Measurements from ENCODE around the gene ANKRD29.
A peak's percentile ranks its signal among the peaks of the same experiment; 100 is the strongest.
"Not testable (repeated sequence)": the region's sequence is repeated elsewhere in the genome, so short reads cannot be mapped to it uniquely, and the experiment has no call there.

ANKRD29 gene

DNA sequence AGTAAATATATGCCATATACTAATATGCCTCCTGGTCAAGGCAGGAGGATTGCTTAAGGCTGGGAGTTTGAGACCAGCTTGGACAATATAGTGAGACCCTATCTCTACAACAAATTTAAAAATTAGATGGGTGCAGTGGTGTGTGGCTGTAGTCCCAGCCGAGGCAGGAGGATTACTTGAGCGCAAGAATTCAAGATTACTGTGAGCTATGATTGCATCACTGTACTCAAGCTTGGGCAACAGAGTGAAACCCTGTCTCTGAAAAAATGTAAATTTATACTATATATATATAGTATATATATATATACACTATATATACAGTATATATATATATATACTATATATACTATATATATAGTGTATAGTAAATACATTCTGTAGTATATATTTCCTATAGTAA, 46.5 kb downstream of the ANKRD29 start:
- no peak for DNase-seq (ENCODE audit: low read depth in 2 of 2)

DNA sequence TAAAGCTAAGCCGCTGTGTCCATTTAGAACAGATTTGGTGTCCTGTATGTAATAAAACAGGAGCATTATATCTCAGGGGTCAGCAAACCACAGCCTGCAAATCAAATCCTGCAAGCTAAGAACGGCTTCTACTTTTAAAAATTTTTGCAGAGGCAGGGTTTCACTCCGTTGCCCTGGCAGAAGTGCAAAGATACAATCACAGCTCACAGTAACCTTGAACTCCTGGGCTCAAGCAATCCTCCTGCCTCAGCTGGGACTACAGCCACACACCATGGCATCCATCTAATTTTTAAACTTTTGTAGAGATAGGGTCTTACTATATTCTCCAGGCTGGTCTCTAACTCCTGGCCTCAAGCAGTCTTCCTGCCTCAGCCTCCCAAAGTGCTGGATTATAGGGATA, 47.8 kb downstream of the ANKRD29 start:
- DNase-seq (ENCODE audit: low read depth in 2 of 2): no peak

DNA sequence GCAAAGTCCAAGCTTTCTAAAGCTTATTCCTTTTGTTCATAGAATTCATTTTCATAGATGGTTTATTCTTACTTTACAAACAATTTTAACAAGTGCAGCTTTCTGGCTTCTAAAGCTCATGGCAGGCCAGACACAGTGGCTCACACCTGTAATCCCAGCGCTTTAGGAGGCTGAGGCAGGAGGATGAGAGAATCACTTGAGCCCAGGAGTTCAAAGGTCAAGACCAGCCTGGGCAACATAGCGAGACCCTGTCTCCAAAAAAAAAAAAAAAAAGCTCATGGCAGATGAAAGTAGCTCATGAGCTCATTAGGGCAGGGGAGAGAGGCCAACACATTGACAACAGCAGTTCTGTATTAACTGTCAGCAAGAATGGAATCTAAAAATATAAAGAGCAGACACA, 48.3 kb downstream of the ANKRD29 start:
- no peak for DNase-seq (ENCODE audit: low read depth in 2 of 2)

DNA sequence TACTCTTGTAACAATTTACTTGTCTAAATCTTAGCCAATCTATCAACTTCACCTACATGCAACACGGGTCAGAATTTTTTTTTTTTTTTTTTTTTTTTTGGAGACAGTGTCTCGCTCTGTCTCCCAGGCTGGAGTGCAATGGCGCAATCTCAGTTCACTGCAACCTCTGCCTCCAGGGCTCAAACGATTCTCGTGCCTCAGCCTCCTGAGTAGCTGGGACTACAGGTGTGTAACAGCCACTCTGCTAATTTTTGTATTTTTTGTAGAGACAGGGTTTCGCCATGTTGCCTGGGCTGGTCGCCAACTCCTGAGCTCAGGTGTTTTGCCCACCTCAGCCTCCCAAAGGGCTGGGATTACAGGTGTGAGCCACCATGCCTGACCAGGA, 49.6 kb downstream of the ANKRD29 start:
- not testable (repeated sequence) for DNase-seq (ENCODE audit: low read depth in 2 of 2)

DNA sequence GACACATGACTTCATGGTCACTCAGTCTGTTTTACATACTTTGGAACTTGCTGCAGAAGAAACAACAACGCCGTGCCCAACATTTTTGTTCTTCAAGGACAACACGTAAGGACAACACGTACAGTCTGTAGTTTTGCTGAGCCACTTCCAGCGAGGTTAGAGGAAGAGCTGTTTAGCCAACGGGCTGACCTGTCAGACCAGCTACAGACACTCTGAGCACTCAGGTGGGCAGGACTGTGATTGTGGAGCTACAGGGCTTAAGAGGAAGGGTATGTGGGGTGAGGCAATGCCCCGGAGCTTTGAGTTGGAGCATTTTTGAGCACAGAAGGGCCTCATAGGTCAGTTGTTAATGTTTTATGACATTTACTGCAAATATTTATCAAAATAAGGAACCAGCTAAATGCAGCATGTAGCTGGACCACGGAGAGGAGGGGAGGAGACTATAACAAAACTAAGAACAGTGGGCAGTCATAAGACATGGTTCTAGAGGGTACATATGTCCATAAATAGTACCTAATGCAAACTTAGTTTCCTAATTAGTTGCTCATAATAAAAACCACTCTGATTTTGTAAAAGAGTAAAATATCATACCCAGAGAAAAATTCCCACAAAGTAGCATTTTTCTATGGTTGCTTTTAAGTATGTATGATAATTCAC, 50.1 kb downstream of the ANKRD29 start:
- DNase-seq (ENCODE audit: low read depth in 2 of 2): no peak

DNA sequence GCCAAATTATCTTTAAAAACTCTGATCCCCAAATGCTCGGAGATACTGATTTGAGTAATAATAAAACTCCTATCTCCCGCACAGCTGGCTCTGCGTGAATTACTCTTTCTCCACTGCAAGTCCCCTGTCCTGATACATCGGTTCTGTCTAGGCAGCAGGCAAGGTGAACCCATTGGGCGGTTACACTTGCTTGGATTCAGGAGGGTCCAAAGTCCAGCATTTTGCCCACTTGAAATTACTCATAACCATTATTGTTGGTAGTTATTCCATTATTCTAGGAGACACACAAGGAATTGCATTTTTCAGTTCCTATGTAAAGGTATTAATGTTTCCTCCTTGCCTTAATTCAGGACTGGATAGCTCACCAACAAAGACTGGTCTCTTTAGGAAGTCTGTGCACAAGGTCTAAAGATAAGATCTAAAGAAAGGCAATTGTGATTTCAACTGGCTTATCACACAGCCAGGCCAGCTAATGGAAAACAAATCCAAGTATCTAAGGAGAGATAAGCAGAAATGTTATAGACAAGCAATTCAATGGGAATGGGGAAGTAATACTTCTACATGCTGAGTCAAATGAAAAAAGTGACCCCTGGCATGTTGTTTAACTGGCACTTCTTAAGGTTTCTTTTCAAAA, 53.2 kb downstream of the ANKRD29 start:
- DNase-seq (ENCODE audit: low read depth in 2 of 2): no peak

DNA sequence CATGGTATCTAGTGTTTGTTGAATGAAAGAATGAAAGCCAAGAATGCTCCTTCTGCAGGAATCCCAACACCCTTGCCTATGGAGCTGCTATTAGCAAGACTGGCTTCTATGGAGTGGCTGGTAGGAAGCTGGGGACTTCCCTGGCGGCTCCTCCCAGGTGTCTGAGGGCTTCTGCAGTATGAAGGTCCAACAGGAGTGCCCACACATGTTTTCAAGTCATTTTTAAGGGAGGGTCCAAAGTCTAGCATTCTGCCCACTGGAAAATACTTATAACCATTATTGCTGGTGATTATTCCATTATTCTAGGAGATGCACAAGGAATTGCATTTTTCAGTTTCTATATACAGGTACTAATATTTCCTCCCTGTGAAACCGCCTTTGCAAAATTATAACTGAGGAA, 54.5 kb downstream of the ANKRD29 start:
- no peak for DNase-seq (ENCODE audit: low read depth in 2 of 2)

DNA sequence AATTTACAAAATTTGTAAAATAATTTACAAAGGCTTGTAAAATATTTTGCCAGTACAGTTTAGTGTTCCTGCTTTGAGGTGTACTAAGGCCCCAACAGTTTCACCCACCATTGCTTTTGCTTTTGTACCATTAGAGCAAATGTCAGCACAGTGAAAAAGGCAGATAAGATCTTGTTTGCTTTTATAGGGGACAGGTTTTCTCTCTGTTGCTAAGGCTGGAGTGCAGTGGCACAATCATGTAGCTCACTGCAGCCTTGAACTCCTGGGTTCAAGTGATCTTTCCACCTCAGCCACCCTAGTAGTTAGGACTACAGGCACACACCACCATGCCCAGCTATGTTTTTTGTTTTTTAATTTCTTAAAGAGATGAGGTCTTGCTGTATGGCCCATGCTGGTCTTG, 56.8 kb downstream of the ANKRD29 start:
- DNase-seq (ENCODE audit: low read depth in 2 of 2): no peak

DNA sequence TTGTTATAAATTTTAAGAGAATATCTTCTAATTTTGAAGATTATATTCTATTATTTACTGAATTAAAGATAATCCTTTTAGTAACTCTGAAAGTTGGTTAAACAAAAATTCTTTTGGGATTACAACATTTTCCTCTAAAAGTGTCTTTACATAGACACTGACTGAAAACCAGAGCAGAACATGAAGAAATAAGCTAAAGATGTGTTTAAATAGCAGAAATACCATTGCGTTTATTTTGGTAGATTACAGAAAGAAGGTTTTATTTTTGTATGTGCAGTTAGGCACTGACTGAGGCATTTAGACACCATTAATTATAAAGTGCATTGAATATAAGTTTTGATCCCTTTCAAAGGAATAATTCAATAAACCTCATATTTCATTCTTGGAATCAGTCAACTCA, 62.9 kb downstream of the ANKRD29 start:
- no peak for DNase-seq (ENCODE audit: low read depth in 2 of 2)

DNA sequence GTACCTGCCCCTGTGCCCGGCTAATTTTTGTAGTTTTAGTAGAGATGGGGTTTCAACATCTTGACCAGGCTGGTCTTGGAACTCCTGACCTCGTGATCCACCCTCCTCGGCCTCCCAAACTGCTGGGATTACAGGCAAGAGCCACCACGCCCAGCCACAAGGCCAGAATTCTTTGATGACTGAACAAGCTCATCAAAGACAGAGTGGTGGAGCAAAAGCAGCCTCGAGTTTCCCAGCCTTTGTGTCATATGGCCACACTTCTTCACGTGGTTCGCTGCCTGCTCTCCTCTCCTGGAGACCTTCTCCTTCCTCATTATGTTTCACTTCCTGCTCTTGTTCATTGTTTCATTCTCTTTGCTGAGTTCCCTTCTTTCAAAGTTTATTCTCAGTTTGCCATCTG, 66.5 kb downstream of the ANKRD29 start:
- no peak for DNase-seq (ENCODE audit: low read depth in 2 of 2)

DNA sequence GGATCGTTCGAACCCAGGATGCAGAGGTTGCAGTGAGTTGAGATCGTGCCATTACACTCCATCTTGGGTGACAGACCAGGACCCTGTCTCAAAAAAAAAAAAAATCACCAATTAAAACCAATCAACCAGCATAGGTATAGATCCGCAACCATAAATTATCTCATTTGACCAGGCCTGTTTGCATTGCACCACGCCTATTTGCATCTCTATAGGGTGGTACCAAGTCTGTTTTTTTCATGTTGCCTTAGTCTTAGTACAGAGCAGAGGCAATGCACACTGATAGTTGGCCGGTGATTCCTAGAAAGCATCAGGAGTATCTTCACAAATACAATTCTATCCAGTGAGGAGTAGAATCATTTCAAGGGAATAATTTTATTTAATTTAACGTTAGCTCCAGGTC, 67.1 kb downstream of the ANKRD29 start:
- DNase-seq (ENCODE audit: low read depth in 2 of 2): no peak

DNA sequence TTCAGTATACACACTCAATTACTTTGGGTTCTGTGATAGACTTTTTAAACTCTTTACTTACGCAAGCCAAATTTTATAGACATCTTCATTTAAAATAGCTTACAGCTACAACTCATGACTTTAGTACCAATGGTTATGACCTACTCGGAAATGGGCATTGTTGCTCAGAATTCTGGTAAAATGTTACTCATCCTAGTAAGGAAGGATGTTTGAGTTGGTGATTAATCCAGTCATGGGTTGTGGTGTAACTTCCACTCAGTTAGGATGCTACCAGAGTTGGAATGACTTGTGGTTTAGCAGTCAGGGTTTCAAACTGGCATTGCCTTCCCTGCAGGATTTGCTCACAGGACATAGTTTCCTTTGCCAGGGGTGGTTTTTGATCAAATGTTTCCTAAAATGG, 69.0 kb downstream of the ANKRD29 start:
- DNase-seq (ENCODE audit: low read depth in 2 of 2): no peak

DNA sequence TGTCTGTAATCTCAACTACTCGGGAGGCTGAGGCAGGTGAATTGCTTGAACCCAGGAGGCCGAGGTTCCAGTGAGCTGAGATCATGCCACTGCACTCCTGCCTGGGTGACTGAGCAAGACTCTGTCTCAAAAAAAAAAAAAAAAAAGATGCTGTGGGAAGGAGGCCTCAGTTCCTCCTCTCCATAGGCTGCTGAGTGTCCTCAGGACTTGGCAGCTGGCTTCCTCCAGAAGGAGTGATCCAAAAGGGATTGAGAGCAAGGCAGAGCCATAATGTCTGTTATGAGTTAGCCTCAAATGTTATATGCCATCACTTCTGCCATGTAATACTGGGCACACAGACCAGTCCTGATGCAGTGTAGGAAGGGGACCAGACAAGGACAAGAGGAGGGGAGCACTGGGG, 69.8 kb downstream of the ANKRD29 start:
- DNase-seq (ENCODE audit: low read depth in 2 of 2): no peak

DNA sequence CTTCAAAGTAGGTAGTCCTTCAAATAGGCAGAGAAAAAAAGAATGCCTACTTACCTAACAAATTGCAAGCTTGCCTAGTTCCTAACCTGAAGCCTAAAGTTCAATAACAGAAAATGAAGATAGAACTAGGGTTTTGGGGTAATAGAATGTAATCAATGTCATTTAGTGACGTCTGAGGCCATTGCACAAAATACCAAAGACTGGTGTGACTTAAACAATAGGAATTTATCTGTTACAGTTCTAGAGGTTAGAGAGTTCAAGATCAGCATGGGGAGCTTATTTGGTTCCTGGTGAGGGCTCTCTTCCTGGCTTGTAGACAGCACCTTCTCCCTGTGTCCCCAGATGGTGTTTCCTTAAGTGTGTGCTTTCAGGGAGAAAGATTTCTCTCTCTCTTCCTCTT, 71.7 kb downstream of the ANKRD29 start:
- no peak for DNase-seq (ENCODE audit: low read depth in 2 of 2)

DNA sequence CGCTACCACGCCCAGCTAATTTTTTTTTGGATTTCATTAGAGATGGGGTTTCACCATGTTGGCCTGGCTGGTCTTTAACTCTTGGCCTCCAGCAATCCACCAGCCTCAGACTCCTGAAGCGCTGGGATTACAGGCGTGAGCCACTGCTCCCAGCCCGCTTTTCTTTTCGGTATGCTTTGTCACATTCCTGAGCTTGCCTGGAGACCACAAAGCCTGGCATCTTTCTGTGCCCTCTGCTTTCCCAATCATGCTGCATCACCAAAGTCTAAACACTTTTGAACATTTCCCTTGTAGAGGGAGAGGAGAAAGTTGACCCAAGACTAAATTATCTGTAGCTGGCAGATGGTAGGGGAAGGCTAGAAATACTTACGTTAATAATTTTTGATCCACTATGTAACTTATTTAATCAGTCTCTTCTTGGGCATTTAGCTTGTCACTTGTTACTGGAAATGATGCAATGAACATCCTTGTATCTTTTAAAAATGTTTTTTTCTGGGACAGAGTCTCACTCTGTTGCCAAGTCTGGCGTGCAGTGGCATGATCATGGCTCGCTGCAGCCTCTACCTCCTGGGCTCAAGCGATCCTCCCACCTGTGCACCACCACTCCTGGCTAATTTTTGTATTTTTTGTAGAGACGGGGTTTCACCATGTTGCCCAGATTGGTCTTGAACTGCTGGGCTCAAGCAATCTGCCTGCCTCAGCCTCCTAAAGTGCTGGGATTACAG, 73.7 kb downstream of the ANKRD29 start:
- DNase-seq (ENCODE audit: low read depth in 2 of 2): no peak

DNA sequence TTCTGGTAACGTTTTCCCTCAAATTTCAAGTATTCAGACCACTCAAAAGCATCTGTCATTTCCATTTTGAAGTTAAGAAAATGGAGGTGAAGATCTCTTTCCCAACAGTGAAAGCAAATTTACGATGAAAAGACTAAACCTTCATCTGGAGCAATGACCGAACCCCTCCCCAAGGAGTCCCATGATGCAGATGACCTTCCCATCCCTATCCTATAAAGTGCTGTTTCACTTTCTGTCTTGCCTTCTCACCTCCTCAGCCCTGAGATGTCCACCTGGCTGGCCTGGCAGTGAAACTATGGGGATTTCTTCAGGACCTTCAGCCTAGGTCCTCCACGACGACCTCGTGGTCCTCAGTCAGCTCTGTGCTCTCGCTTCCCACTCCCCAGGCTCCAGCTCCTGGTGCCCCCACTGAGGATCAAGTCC, 75.5 kb downstream of the ANKRD29 start:
- no peak for DNase-seq (ENCODE audit: low read depth in 2 of 2)

DNA sequence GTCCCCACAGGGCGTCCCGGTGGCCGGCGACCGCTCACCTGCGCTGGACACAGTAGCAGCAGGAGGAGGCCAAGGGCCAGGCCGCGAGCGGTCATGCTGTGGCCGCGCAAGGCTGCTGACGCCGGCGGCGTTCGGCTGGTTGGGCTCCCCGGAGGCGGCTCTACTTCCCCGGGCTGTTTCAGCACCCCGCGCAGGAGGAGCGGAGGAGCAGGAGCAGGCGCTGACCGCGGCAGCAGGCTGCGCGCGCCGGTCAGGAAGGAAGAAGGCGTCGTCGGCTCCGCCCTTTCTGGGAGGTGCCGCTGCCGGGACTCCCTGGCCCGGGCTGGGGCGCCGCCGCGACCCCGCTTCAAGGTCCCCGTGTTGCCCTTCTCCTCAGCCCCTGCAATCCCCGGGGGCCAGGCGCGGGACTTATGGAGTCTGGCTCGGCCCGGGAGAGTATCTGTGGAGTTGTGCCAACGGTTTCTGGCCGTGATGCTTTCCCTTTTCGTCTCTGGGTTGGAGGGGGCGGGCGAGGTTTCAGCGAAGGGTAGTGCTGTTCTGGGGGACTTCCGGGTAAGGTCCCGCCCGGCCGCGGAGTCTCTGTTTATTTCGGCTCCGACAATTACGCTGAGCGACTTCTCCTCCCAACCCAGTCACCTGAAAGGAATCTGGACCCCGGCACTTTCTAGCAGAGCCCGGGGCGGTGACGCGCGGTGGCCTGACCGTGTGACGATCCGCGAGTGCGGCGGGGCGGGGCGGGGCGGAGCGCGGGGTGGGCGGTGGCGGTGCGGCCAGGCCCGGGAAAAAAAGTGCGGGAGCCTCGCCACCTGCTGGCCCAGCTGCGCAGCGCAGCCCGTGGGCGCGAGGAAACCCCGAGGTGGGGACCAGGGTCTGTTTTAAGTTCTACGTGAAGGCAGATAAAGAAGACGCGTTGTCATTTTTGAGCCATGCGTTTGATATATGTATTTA, 76.2 kb downstream of the ANKRD29 start, which contains the start of gene NPC1:
NPC1 (minus strand) TSS at position 258 of the 948 bp plus-strand sequence; CDS start at position 95, 163 bp downstream.
- DNase-seq (ENCODE audit: low read depth in 2 of 2): peak; percentile 78 to 84

DNA sequence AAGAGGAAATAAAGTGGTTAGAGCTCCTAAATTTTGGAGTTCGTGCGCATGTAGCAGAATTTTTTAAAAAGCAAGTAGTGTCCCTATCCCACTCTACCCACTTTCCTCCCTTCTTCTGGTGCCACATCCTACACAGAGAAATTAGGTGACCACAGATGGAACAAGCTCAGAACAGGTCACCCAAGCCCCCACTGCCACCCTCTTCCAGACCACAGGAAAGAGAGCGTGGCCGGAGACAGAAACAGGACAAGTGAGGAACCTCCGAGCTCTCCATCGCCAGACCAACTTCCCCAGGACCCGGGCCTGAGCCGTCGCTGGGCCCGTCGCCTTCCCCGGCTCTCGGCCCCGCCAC, 76.8 kb downstream of the ANKRD29 start:
- DNase-seq (ENCODE audit: low read depth in 2 of 2): no peak

DNA sequence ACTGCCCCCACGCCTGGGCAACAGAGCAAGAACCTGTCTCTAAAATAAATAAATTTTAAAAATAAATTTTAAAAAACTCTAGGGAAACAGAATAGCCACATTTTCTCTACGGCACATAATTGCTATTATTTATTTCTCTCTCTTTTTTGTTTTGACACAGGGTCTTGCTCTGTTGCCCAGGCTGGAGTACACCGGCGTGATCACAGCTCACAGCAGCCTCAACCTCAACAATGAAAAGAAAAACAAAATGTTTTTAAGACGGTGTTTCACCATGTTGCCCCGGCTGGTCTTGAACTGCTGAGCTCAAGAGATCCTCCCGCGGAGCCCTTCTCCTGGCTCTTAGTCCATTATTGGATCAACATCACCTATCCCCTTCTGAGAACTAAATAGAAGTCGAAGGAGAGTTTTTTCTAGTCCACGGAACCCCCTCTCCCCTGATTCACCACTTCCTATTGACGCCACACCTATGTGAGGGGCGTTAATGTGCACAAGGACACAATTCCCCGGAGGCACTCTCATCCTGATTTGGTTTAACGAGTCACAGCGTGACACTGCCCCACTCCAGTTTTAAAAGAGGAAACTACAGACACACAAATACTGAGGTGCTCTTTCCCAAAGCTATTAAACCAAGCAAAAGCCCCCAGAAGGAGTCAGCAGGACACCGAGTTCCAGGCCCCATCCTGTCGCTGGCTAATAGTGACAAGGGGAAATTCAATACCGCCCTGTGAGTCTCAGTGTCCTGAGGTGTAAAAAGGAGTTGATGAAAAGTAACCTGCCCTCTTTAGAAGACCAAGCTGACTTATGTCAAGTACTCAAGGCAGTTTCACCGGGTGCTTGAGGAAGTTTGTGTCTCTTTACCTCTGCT, 77.5 kb downstream of the ANKRD29 start:
- no peak for DNase-seq (ENCODE audit: low read depth in 2 of 2)

DNA sequence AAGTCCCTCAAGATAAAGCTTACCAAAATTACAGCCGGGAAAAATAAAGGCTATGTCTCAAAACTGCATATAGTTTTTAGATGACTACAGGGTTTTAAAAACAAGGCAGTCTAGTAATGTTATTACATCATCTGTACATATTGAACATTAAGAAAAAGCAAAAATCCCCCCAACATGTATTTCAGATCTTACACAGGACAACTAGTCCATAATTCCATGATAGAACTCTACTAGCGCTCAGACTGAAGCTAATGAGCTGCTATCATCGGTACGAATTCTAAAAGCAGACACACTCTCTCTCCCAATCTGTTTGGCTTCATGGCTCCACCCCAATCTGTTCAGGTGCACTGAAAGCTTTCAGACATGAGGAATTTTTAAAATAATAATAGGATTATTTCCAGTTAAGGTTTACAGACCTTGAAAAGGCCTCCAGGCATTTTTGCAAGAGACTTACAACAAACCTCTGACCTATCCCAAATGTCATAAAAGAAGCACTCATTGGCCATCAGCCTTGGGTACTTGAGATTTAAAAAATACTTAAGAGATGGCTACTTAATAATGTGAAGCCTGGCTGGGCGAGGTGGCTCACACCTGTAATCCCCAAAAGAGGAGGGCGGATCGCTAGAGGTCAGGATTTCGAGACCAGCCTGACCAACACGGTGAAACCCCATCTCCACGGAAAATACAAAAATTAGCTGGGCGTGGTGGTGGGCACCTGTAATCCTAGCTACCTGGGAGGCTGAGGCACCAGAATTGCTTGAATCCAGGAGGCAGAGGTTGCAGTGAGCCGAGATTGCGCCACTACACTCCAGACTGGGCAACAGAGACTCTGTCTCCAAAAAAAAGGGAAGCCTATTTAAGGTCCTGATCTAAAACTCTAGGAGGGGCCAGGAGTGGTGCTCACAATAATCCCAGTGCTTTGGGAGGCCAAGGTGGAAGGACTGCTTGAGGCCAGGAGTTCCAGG, 78.4 kb downstream of the ANKRD29 start:
- DNase-seq (ENCODE audit: low read depth in 2 of 2): no peak
